Stimulated activated CD8-positive, alpha-beta memory T cell treated with anti-CD3 and anti-CD28 coated beads, Interleukin-7, amount 100 ng/mL, for 1 hour (primary cell): Measurements from ENCODE around the gene MIF4GD.

Experiments
- DNase-seq, 2 donors: peaks; one replicate each; pipeline ENCODE4 v3.0.0-alpha.2; 2020; ENCODE audit warnings: low read depth in 2 of 2

MIF4GD gene

GRCh38 chr17:75232786-75233185 lies 38.2 kb downstream of the MIF4GD start:
- no peak for DNase-seq

GRCh38 chr17:75231741-75232464 lies 39.1 kb downstream of the MIF4GD start:
- no peak for DNase-seq

- DNase-seq: no peak
These were observed 40.0 kb downstream of the MIF4GD start for GRCh38 chr17:75231071-75231470.

- no peak for DNase-seq
These were observed 42.2 kb downstream of the MIF4GD start for GRCh38 chr17:75228847-75229246.

- no peak for DNase-seq
These were observed 42.7 kb downstream of the MIF4GD start for GRCh38 chr17:75228305-75228704.

- no peak for DNase-seq
These were observed 43.3 kb downstream of the MIF4GD start for GRCh38 chr17:75227729-75228128.

GRCh38 chr17:75225016-75225415 lies 46.0 kb downstream of the MIF4GD start:
- no peak for DNase-seq

- no peak for DNase-seq
These were observed 51.2 kb downstream of the MIF4GD start for GRCh38 chr17:75219815-75220214.

GRCh38 chr17:75218131-75218530 lies 52.9 kb downstream of the MIF4GD start:
- no peak for DNase-seq
